ENCODE measurements around the gene ZC3H7B. TPM values are rescaled to one million over a fixed set of nuclear protein-coding genes. Genes with fewer than 3 reads are reported as not detected.

The ZC3H7B gene
- total RNA-seq, 1 donor from 2014 or later, result 66.7 TPM

DNA sequence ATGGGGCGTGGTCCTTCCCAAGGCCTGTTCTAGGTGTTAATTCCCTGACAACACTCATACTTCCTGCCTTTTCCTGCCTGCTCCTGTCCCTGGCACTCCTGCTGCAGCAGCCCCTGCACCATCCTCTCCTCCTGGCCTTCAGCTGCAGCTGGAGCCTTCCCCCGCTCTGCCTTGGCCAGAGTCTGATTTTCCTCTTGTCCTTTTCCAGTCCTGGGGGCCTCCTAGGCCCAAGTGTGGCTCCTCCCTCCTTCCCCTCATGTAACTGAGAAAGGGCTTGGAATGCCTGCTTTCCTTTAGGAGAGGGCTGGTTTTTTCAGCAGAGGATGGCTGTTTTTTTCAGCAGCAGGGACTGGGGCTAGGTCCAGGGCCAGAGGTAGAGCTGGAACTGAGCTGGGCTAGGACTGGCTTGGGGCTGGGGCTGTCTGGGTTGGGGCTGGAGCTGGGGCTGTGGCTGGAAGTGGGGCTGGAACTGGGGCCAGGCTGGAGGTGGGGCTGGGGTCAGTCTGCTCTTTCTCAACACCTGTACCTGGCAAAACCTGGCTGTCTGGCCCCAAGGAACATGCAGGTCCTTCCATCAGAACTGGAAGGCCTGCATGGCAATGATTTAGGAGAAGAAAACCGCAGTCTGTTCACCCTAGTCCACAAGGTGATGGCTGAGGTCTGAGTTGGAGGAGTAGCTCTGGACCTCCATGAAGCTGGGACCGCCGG, 23.6 kb downstream of the ZC3H7B start:
- no peak overlapping the region for H3K27ac Mint-ChIP-seq (ENCODE audit: unreplicated experiment)
- H3K4me3 ChIP-seq (ENCODE audit: insufficient read depth, low read depth, low read length), result no peak overlapping the region
- no peaks in the 10 kb centered on the region for H3K27me3 ChIP-seq (ENCODE audit: insufficient read depth, low read length)
- DNase-seq (ENCODE audit: low read depth), result no peak
- peaks cover 7% of the 10 kb centered on the region for H3K4me1 Mint-ChIP-seq (ENCODE audit: low read depth, unreplicated experiment)
- peaks cover 44% of the 10 kb centered on the region for H4K20me1 ChIP-seq (ENCODE audit: insufficient read depth, low read length)
- no peaks in the 10 kb centered on the region for H3K9me3 ChIP-seq (ENCODE audit: insufficient read depth, low read depth, low read length)
- no peak overlapping the region for H3K9ac ChIP-seq (ENCODE audit: low read length)
- H3K4me2 ChIP-seq (ENCODE audit: low read length), result no peak overlapping the region
- H2AFZ ChIP-seq (ENCODE audit: low read depth, low read length), result no peak overlapping the region
- H3K36me3 ChIP-seq (ENCODE audit: insufficient read depth, low read length), result peaks cover 13% of the 10 kb centered on the region
- H3K27me3 Mint-ChIP-seq (ENCODE audit: low read depth, unreplicated experiment), result no peaks in the 10 kb centered on the region
- H3K4me3 Mint-ChIP-seq (ENCODE audit: unreplicated experiment), result no peak overlapping the region
- H3K36me3 Mint-ChIP-seq (ENCODE audit: low read depth, unreplicated experiment), result peaks cover 17% of the 10 kb centered on the region
- H3K9me3 Mint-ChIP-seq (ENCODE audit: unreplicated experiment), result no peaks in the 10 kb centered on the region
- no peaks in the 10 kb centered on the region for H3K4me1 ChIP-seq (ENCODE audit: insufficient read depth, low read length)
- no peak for FAIRE-seq
- no peak for TF ChIP-seq CTCF (IDR thresholded peaks at IDR 0.05; ENCODE audit: insufficient read depth, low read depth, low read length)
- no peak for TF ChIP-seq EZH2 (IDR thresholded peaks at IDR 0.05; ENCODE audit: insufficient read depth, low read length)
- H3K79me2 ChIP-seq (ENCODE audit: insufficient read depth, low read length), result peaks cover 6% of the 10 kb centered on the region
- no peak overlapping the region for H3K27ac ChIP-seq (ENCODE audit: low read depth, low read length)

GRCh38 chr22:41327124-41327523, 25.8 kb downstream of the ZC3H7B start:
- Histone ChIP-seq H3K27ac (ENCODE audit: low read depth, low read length) (no peak overlapping the region), H4K20me1 (ENCODE audit: insufficient read depth, low read length) (peaks cover 33% of the 10 kb centered on the region), H3K4me1 (ENCODE audit: insufficient read depth, low read length) (no peaks in the 10 kb centered on the region), H3K36me3 (ENCODE audit: insufficient read depth, low read length) (peaks cover 18% of the 10 kb centered on the region), H2AFZ (ENCODE audit: low read depth, low read length) (no peak overlapping the region), H3K9ac (ENCODE audit: low read length) (no peak overlapping the region), H3K4me2 (ENCODE audit: low read length) (no peak overlapping the region), H3K27me3 (ENCODE audit: insufficient read depth, low read length) (no peaks in the 10 kb centered on the region), H3K9me3 (ENCODE audit: insufficient read depth, low read depth, low read length) (no peaks in the 10 kb centered on the region), H3K4me3 (ENCODE audit: insufficient read depth, low read depth, low read length) (no peak overlapping the region), H3K79me2 (ENCODE audit: insufficient read depth, low read length) (no peaks in the 10 kb centered on the region)
- peaks cover 17% of the 10 kb centered on the region for H3K36me3 Mint-ChIP-seq (ENCODE audit: low read depth, unreplicated experiment)
- FAIRE-seq, result no peak
- no peak overlapping the region for H3K27ac Mint-ChIP-seq (ENCODE audit: unreplicated experiment)
- no peaks in the 10 kb centered on the region for H3K27me3 Mint-ChIP-seq (ENCODE audit: low read depth, unreplicated experiment)
- peaks cover 7% of the 10 kb centered on the region for H3K4me1 Mint-ChIP-seq (ENCODE audit: low read depth, unreplicated experiment)
- no peaks in the 10 kb centered on the region for H3K9me3 Mint-ChIP-seq (ENCODE audit: unreplicated experiment)
- TF ChIP-seq EZH2 (IDR thresholded peaks at IDR 0.05; ENCODE audit: insufficient read depth, low read length), result no peak
- no peak for DNase-seq (ENCODE audit: low read depth)
- H3K4me3 Mint-ChIP-seq (ENCODE audit: unreplicated experiment), result no peak overlapping the region

GRCh38 chr22:41330169-41330568, 28.8 kb downstream of the ZC3H7B start:
- no peaks in the 10 kb centered on the region for H3K27me3 ChIP-seq (ENCODE audit: insufficient read depth, low read length)
- Mint-ChIP-seq H3K4me1 (ENCODE audit: low read depth, unreplicated experiment) (peaks cover under 1% of the 10 kb centered on the region), H3K36me3 (ENCODE audit: low read depth, unreplicated experiment) (peaks cover 18% of the 10 kb centered on the region), H3K27ac (ENCODE audit: unreplicated experiment) (no peak overlapping the region), H3K9me3 (ENCODE audit: unreplicated experiment) (no peaks in the 10 kb centered on the region), H3K4me3 (ENCODE audit: unreplicated experiment) (no peak overlapping the region), H3K27me3 (ENCODE audit: low read depth, unreplicated experiment) (no peaks in the 10 kb centered on the region)
- H3K4me2 ChIP-seq (ENCODE audit: low read length), result no peak overlapping the region
- no peak overlapping the region for H3K27ac ChIP-seq (ENCODE audit: low read depth, low read length)
- no peaks in the 10 kb centered on the region for H3K9me3 ChIP-seq (ENCODE audit: insufficient read depth, low read depth, low read length)
- no peak overlapping the region for H3K9ac ChIP-seq (ENCODE audit: low read length)
- H3K4me3 ChIP-seq (ENCODE audit: insufficient read depth, low read depth, low read length), result no peak overlapping the region
- no peak overlapping the region for H2AFZ ChIP-seq (ENCODE audit: low read depth, low read length)
- H3K79me2 ChIP-seq (ENCODE audit: insufficient read depth, low read length), result no peaks in the 10 kb centered on the region
- DNase-seq (ENCODE audit: low read depth) (no peak), FAIRE-seq (no peak)
- H3K4me1 ChIP-seq (ENCODE audit: insufficient read depth, low read length), result no peaks in the 10 kb centered on the region
- TF ChIP-seq CTCF (IDR thresholded peaks at IDR 0.05; ENCODE audit: insufficient read depth, low read depth, low read length) (no peak), EZH2 (IDR thresholded peaks at IDR 0.05; ENCODE audit: insufficient read depth, low read length) (no peak)
- H3K36me3 ChIP-seq (ENCODE audit: insufficient read depth, low read length), result peaks cover 29% of the 10 kb centered on the region
- peaks cover 18% of the 10 kb centered on the region for H4K20me1 ChIP-seq (ENCODE audit: insufficient read depth, low read length)
